ENCODE measurements around the gene ATP5F1C. TPM values are rescaled to one million over a fixed set of nuclear protein-coding genes. Genes with fewer than 3 reads are reported as not detected.

Gene ATP5F1C
- total and polyA plus RNA-seq, 10 of the 15 experiments (the other 5 are each of a cell fraction or from before 2014, with no cell fraction given), result 307 to 978 (median 454) TPM

DNA sequence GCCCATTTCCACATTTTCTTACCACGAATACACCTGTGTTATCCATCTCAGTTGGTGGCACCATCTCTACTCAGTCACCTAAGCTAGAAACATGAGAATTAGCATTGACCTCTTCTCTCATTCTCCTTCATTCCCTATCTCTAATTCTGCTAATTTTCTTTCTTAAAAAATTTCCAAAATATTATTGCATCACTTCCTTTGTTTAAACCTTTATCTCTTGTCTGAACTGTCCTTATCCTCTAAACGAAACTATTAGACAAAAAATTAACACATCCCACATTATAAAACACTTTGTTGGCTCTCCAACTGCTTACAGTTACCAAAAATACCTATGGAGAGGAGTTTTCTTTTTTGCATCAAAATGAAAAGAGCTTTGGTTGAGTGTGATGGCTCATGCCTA lies 48.6 kb downstream of the ATP5F1C start:
- no peaks in the 10 kb centered on the region; the same call in 1 of the 2 replicates for H3K79me2 ChIP-seq (ENCODE audit: control insufficient read depth, insufficient read depth, low read length)
- CTCF ChIA-PET, result no interaction called here

DNA sequence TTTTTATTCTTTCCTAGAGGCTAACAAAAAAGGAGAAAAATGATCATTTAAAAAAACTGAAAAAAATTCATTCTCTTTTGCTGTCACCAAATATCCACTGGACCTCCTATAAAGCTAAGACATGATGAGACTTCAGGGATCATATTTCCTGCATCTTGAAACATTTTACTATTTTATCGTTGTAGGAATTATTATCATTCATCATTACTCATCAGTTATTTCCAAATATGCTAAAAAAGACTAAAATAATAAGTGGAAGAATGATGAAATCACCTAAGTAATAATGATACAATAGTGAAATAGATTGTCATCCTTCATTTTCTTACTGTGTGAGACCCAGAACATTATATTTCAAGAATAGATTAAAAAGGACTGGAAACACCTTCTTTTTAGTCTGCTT lies 58.6 kb downstream of the ATP5F1C start:
- ChIA-PET RAD21 (ENCODE audit: unreplicated experiment) (no interaction called here), POLR2A (no interaction called here), SMC1A (ENCODE audit: uncharacterized antibody, unreplicated experiment) (interaction anchor here (2.8 kb wide), 1 partner anchor 10 kb away, joined by 7 read pairs; no protein-coding TSS in a partner anchor), CTCF (no interaction called here)
- intact Hi-C loops (cut with micrococcal nuclease; ENCODE audit: unreplicated experiment) (no loop called here), in situ Hi-C loops (cut with MboI) (no loop called here)
- DNase-seq (ENCODE audit: low read depth, low spot score), result no peak
- BruUV-seq (replicated peaks), result no TSS peak
- H3K4me1 ChIP-seq (ENCODE audit: control insufficient read depth, insufficient read depth, low read length), result no peaks in the 10 kb centered on the region
- no peak for FAIRE-seq
- H3K27me3 ChIP-seq (replicated peaks in 1 of 2; ENCODE audit: control insufficient read depth in 2 of 2, insufficient read depth in 2 of 2, low read length in 1 of 2), result no peaks in the 10 kb centered on the region
- H3K79me2 ChIP-seq (ENCODE audit: control insufficient read depth, insufficient read depth, low read length), result no peaks in the 10 kb centered on the region; the same call in 1 of the 2 replicates
- H3K4me3 ChIP-seq, result no peak overlapping the region
- H3K4me2 ChIP-seq (ENCODE audit: control insufficient read depth, insufficient read depth), result no peak overlapping the region
- H3K27ac ChIP-seq (ENCODE audit: control insufficient read depth, insufficient read depth), result no peak overlapping the region
- WGBS (ENCODE audit: insufficient coverage, insufficient replicate concordance, low lambda C conversion rate, missing lambda C conversion rate), result 100% methylated on average over 1 of the region's 1 CpG
- H3K9me3 ChIP-seq (replicated peaks; ENCODE audit: control insufficient read depth, insufficient read depth, low read length), result no peaks in the 10 kb centered on the region
- H2AFZ ChIP-seq (ENCODE audit: control insufficient read depth, low read depth, low read length), result no peak overlapping the region
- H3K9ac ChIP-seq (ENCODE audit: control insufficient read depth, insufficient read depth, low read length), result no peak overlapping the region
- ATAC-seq, result no peak
- no peaks in the 10 kb centered on the region; a peak in 1 of 4 replicates for H3K36me3 ChIP-seq (ENCODE audit: control insufficient read depth in 2 of 2, insufficient read depth in 2 of 2, low read length in 1 of 2)
- no peaks in the 10 kb centered on the region for H4K20me1 ChIP-seq (ENCODE audit: control insufficient read depth, insufficient read depth)
- TF ChIP-seq MEF2A (IDR thresholded peaks at IDR 0.05; ENCODE audit: insufficient read depth, low read depth, low read length) (no peak), RAD21 (IDR thresholded peaks at IDR 0.05; ENCODE audit: insufficient read depth, low read depth, low read length) (no peak), CHD1 (IDR thresholded peaks at IDR 0.05; ENCODE audit: low read depth, low read length) (no peak), CREM (IDR thresholded peaks at IDR 0.05; ENCODE audit: low read depth) (no peak), SMAD1 (IDR thresholded peaks at IDR 0.05; ENCODE audit: low read depth, partially characterized antibody) (no peak), ATF7 (IDR thresholded peaks at IDR 0.05; ENCODE audit: low read depth) (no peak)
- TF ChIP-seq, protein P1, sequence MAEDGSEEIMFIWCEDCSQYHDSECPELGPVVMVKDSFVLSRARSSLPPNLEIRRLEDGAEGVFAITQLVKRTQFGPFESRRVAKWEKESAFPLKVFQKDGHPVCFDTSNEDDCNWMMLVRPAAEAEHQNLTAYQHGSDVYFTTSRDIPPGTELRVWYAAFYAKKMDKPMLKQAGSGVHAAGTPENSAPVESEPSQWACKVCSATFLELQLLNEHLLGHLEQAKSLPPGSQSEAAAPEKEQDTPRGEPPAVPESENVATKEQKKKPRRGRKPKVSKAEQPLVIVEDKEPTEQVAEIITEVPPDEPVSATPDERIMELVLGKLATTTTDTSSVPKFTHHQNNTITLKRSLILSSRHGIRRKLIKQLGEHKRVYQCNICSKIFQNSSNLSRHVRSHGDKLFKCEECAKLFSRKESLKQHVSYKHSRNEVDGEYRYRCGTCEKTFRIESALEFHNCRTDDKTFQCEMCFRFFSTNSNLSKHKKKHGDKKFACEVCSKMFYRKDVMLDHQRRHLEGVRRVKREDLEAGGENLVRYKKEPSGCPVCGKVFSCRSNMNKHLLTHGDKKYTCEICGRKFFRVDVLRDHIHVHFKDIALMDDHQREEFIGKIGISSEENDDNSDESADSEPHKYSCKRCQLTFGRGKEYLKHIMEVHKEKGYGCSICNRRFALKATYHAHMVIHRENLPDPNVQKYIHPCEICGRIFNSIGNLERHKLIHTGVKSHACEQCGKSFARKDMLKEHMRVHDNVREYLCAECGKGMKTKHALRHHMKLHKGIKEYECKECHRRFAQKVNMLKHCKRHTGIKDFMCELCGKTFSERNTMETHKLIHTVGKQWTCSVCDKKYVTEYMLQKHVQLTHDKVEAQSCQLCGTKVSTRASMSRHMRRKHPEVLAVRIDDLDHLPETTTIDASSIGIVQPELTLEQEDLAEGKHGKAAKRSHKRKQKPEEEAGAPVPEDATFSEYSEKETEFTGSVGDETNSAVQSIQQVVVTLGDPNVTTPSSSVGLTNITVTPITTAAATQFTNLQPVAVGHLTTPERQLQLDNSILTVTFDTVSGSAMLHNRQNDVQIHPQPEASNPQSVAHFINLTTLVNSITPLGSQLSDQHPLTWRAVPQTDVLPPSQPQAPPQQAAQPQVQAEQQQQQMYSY (CRISPR knock-in tag; IDR thresholded peaks at IDR 0.05), result no peak
- TF ChIP-seq, protein P2, sequence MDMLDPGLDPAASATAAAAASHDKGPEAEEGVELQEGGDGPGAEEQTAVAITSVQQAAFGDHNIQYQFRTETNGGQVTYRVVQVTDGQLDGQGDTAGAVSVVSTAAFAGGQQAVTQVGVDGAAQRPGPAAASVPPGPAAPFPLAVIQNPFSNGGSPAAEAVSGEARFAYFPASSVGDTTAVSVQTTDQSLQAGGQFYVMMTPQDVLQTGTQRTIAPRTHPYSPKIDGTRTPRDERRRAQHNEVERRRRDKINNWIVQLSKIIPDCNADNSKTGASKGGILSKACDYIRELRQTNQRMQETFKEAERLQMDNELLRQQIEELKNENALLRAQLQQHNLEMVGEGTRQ (IDR thresholded peaks at IDR 0.05; ENCODE audit: borderline replicate concordance, low read depth, low read length), result no peak

More for the DNA sequence above, 48.6 kb downstream of the ATP5F1C start:
- Histone ChIP-seq H3K9ac (ENCODE audit: control insufficient read depth, insufficient read depth, low read length) (no peak overlapping the region), H4K20me1 (ENCODE audit: control insufficient read depth, insufficient read depth) (no peaks in the 10 kb centered on the region), H3K4me2 (ENCODE audit: control insufficient read depth, insufficient read depth) (no peak overlapping the region), H3K4me3 (no peak overlapping the region), H3K27ac (ENCODE audit: control insufficient read depth, insufficient read depth) (no peak overlapping the region), H2AFZ (ENCODE audit: control insufficient read depth, low read depth, low read length) (no peak overlapping the region), H3K27me3 (replicated peaks in 1 of 2; ENCODE audit: control insufficient read depth in 2 of 2, insufficient read depth in 2 of 2, low read length in 1 of 2) (no peaks in the 10 kb centered on the region), H3K9me3 (replicated peaks; ENCODE audit: control insufficient read depth, insufficient read depth, low read length) (no peaks in the 10 kb centered on the region), H3K36me3 (ENCODE audit: control insufficient read depth in 2 of 2, insufficient read depth in 2 of 2, low read length in 1 of 2) (peaks cover 1 to 4% of the 10 kb centered on the region in 2 experiments; a peak in 3 of 4 replicates), H3K4me1 (ENCODE audit: control insufficient read depth, insufficient read depth, low read length) (no peaks in the 10 kb centered on the region)
- FAIRE-seq (no peak), DNase-seq (ENCODE audit: low read depth, low spot score) (no peak), ATAC-seq (no peak)
- 98% methylated on average over 2 of the region's 2 CpGs for WGBS (ENCODE audit: insufficient coverage, insufficient replicate concordance, low lambda C conversion rate, missing lambda C conversion rate)
- no TSS peak for BruUV-seq (replicated peaks)
- ChIA-PET POLR2A (interaction anchor here (0.7 kb wide), 1 partner anchor 311 kb away, joined by 4 read pairs; no protein-coding TSS in a partner anchor), SMC1A (ENCODE audit: uncharacterized antibody, unreplicated experiment) (interaction anchor here (0.6 to 2.0 kb wide), 2 partner anchors 11 to 177 kb away, joined by 3 to 7 read pairs; no protein-coding TSS in a partner anchor), RAD21 (ENCODE audit: unreplicated experiment) (interaction anchor here (0.7 kb wide), 1 partner anchor 261 kb away, joined by 3 read pairs; no protein-coding TSS in a partner anchor)
- intact Hi-C loops (cut with micrococcal nuclease; ENCODE audit: unreplicated experiment), result no loop called here
- in situ Hi-C loops (cut with MboI), result no loop called here
- TF ChIP-seq, protein P3, sequence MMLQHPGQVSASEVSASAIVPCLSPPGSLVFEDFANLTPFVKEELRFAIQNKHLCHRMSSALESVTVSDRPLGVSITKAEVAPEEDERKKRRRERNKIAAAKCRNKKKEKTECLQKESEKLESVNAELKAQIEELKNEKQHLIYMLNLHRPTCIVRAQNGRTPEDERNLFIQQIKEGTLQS (IDR thresholded peaks at IDR 0.05; ENCODE audit: borderline replicate concordance, extremely low read depth, low read depth, low read length), result no peak
- TF ChIP-seq, protein P2 (IDR thresholded peaks at IDR 0.05; ENCODE audit: borderline replicate concordance, low read depth, low read length), result no peak
